Mucosa of descending colon (tissue), 3 donors: Measurements from ENCODE around the gene CNOT11. TPM values are rescaled to one million over a fixed set of nuclear protein-coding genes. Genes with fewer than 3 reads are reported as not detected.
"Not testable (repeated sequence)": the region's sequence is repeated elsewhere in the genome, so short reads cannot be mapped to it uniquely, and the experiment has no call there.

Experiments used
- ATAC-seq: fragments of 200-7000 bp; cut with Tn5 transposase; one replicate; pipeline ENCODE4 v1.9.1; 2020; ENCODE audit warnings: mild to moderate bottlenecking, moderate library complexity
- DNase-seq, 3 donors: peaks; one replicate each; pipeline ENCODE4 v3.0.0-alpha.2; 2020
- H3K36me3 ChIP-seq: fragments of 200-600 bp; one replicate; pipeline ENCODE4 v1.8.0; 2021; ENCODE audit warnings: low read depth, mild to moderate bottlenecking
- H3K4me1 ChIP-seq: fragments of 200-600 bp; one replicate; pipeline ENCODE4 v1.8.0; 2021; ENCODE audit warnings: low read depth, mild to moderate bottlenecking
- H3K4me3 ChIP-seq: fragments of 200-600 bp; one replicate; pipeline ENCODE4 v1.8.0; 2021; ENCODE audit warnings: mild to moderate bottlenecking
- H3K9me3 ChIP-seq: fragments of 200-600 bp; one replicate; pipeline ENCODE4 v1.8.0; 2021; ENCODE audit warnings: mild to moderate bottlenecking
- CTCF ChIP-seq: fragments of 200-600 bp; IDR thresholded peaks from one replicate; pipeline ENCODE4 v1.8.0; 2022; ENCODE audit warnings: antibody characterized with exemption, mild to moderate bottlenecking
- intact Hi-C, 2 donors: fragments of 100-400 bp; cut with DNase I in 1 of 2; cut with micrococcal nuclease in 1 of 2; formaldehyde crosslinking; loops; one replicate each; pipeline versions ENCODE4 v1.11.0 to v1.11.1; 2022; cut with DNase I, micrococcal nuclease
- total RNA-seq, 3 donors: library from RNA; stranded (reverse); fragmentation: NEBNext Ultra II Directional in 2 of 3; extraction: Animal tissue kit (Norgen Biotek cat#: 25700) in 2 of 3; gene quantifications; one replicate each; pipeline versions ENCODE4 v1.2.1 to v1.2.4, GENCODE V29; 2021 to 2023
- donor health status: DM: no; HTN: no; CAD: no; lungs with moderate emphysema.
- donor health status: DM: no; HTN: no; CAD: no.
- donor health status: DM: no; HTN: yes; CAD: no.

The CNOT11 gene
- total RNA-seq, 3 donors from 2014 or later: 39.3 to 56.7 (median 54.4) TPM

GRCh38 chr2:101248756-101249155, 3.9 kb upstream of the CNOT11 start:
- H3K36me3 ChIP-seq, DNase-seq, H3K9me3 ChIP-seq, H3K4me3 ChIP-seq, ATAC-seq, intact Hi-C loops: not testable (repeated sequence)
- peaks cover 11% of the 10 kb centered on the region for H3K4me1 ChIP-seq

- peaks cover 22% of the 10 kb centered on the region for H3K4me1 ChIP-seq
- ATAC-seq (no peak), DNase-seq (no peak)
- H3K36me3 ChIP-seq: no peaks in the 10 kb centered on the region
- no peaks in the 10 kb centered on the region for H3K9me3 ChIP-seq
- intact Hi-C loops: no loop called here
- no peak for TF ChIP-seq CTCF
- no peak overlapping the region for H3K4me3 ChIP-seq
Observed at GRCh38 chr2:101249826-101250225, 2.9 kb upstream of the CNOT11 start.

GRCh38 chr2:101251246-101251781, 1.4 kb upstream of the CNOT11 start:
- H3K4me3 ChIP-seq, ATAC-seq, H3K36me3 ChIP-seq, H3K9me3 ChIP-seq, intact Hi-C loops: not testable (repeated sequence)
- DNase-seq: peak in 2 of 3 donors; percentile 48 to 53
- peaks cover 25% of the 10 kb centered on the region for H3K4me1 ChIP-seq

GRCh38 chr2:101251844-101252407, 760 bp upstream of the CNOT11 start:
- no peaks in the 10 kb centered on the region for H3K9me3 ChIP-seq
- TF ChIP-seq CTCF: peak; percentile 6
- peaks cover 25% of the 10 kb centered on the region for H3K4me1 ChIP-seq
- intact Hi-C loops: no loop called here
- peak overlapping the region; percentile 15 for H3K4me3 ChIP-seq
- ATAC-seq: peak; percentile 55
- DNase-seq: peak in 2 of 3 donors; percentile 59 to 69
- no peaks in the 10 kb centered on the region for H3K36me3 ChIP-seq

- peak overlapping the region; percentile 90 for H3K4me3 ChIP-seq
Observed at GRCh38 chr2:101253013-101253702, 472 bp downstream of the CNOT11 start.

GRCh38 chr2:101253703-101254450, 1.2 kb downstream of the CNOT11 start:
- H3K36me3 ChIP-seq: no peaks in the 10 kb centered on the region
- peaks cover 25% of the 10 kb centered on the region for H3K4me1 ChIP-seq
- H3K4me3 ChIP-seq: peak overlapping the region; percentile 90
- ATAC-seq (no peak), DNase-seq (no peak)
- intact Hi-C loops: no loop called here
- TF ChIP-seq CTCF: no peak
- H3K9me3 ChIP-seq: no peaks in the 10 kb centered on the region

More at GRCh38 chr2:101253013-101253702, 472 bp downstream of the CNOT11 start:
- intact Hi-C loops: no loop called here
- Histone ChIP-seq H3K4me1 (peaks cover 25% of the 10 kb centered on the region), H3K9me3 (no peaks in the 10 kb centered on the region), H3K36me3 (no peaks in the 10 kb centered on the region)
- no peak for TF ChIP-seq CTCF
- ATAC-seq: peak; percentile 78
- peak; percentile 68 to 91 (median 84) for DNase-seq
